PC-3 (cell line): ENCODE results near the gene PRIM2.
"Not testable (repeated sequence)": the region's sequence is repeated elsewhere in the genome, so short reads cannot be mapped to it uniquely, and the experiment has no call there.

Source experiments
- CTCF ChIP-seq: fragments of 300-600 bp; sonication (generic); conservative IDR thresholded peaks from 2 replicates; pipeline ENCODE4 v1.5.1; 2017; ENCODE audit warnings: antibody characterized with exemption, low read depth, mild to moderate bottlenecking, low read length
- EZH2phosphoT487 ChIP-seq: fragments of 300-600 bp; sonication (generic); IDR thresholded peaks from 2 replicates; pipeline ENCODE4 v1.6.1; 2018; ENCODE audit warnings: mild to moderate bottlenecking, antibody characterized with exemption, low read length, borderline replicate concordance

GRCh38 chr6:57440735-57441134 lies 123.3 kb downstream of the PRIM2 start:
- TF ChIP-seq CTCF, EZH2phosphoT487: not testable (repeated sequence)
